GM12891 (cell line): Measurements from ENCODE around the gene AFAP1L1.

ENCODE experiments used
- PAX5 ChIP-seq: IDR thresholded peaks from 2 replicates; pipeline ENCODE4 v1.6.1; 2011; ENCODE audit warnings: low read length, moderate library complexity, mild to moderate bottlenecking; ENCODE audit not compliant: insufficient read depth, severe bottlenecking
- POLR2A ChIP-seq: IDR thresholded peaks from 2 replicates; pipeline ENCODE4 v1.6.1; 2011; ENCODE audit warnings: low read depth, low read length, control low read depth
- POLR2AphosphoS5 ChIP-seq: IDR thresholded peaks from 2 replicates; pipeline ENCODE4 v1.6.1; 2011; ENCODE audit warnings: low read depth, low read length, control low read depth
- POU2F2 ChIP-seq: IDR thresholded peaks from 2 replicates; pipeline ENCODE4 v1.6.1; 2011; ENCODE audit warnings: low read depth, mild to moderate bottlenecking, control low read depth, low read length, moderate library complexity

- TF ChIP-seq POLR2A = no peak
- TF ChIP-seq POU2F2 = no peak
- no peak for TF ChIP-seq POLR2AphosphoS5
- no peak for TF ChIP-seq PAX5
These were observed 31.7 kb upstream of the AFAP1L1 start for GRCh38 chr5:149239917-149240316.
